Nephron (organoid): ENCODE data around the gene MYT1.

ENCODE experiments used
- H3K27ac Mint-ChIP-seq, 3 experiments: 2 replicates each; pipeline ENCODE4 v1.8.0; 2020; ENCODE audit warnings: mixed read lengths in 3 of 3, mild to moderate bottlenecking in 2 of 3, moderate library complexity in 1 of 3
- H3K27me3 Mint-ChIP-seq: 2 replicates; pipeline ENCODE4 v1.8.0; 2021; ENCODE audit warnings: low read depth, mild to moderate bottlenecking, moderate library complexity, mixed read lengths
- H3K36me3 Mint-ChIP-seq: 2 replicates; pipeline ENCODE4 v1.8.0; 2020; ENCODE audit warnings: low read depth, mixed read lengths
- H3K4me1 Mint-ChIP-seq: 2 replicates; pipeline ENCODE4 v1.8.0; 2020; ENCODE audit warnings: mixed read lengths
- H3K4me3 Mint-ChIP-seq, 3 experiments: 2 replicates each; pipeline ENCODE4 v1.8.0; 2020; ENCODE audit warnings: mild to moderate bottlenecking in 3 of 3, mixed read lengths in 3 of 3, moderate library complexity in 2 of 3
- H3K9me3 Mint-ChIP-seq: 2 replicates; pipeline ENCODE4 v1.8.0; 2020; ENCODE audit warnings: mixed read lengths
- TF ChIP-seq, protein P1 (sequence below), 3 experiments: fragments of 200-600 bp; sonication (generic); IDR thresholded peaks; one replicate each; pipeline ENCODE4 v1.5.0; 2021; ENCODE audit warnings: antibody characterized with exemption in 3 of 3; ENCODE audit not compliant: unreplicated experiment in 3 of 3

MYT1 gene

DNA sequence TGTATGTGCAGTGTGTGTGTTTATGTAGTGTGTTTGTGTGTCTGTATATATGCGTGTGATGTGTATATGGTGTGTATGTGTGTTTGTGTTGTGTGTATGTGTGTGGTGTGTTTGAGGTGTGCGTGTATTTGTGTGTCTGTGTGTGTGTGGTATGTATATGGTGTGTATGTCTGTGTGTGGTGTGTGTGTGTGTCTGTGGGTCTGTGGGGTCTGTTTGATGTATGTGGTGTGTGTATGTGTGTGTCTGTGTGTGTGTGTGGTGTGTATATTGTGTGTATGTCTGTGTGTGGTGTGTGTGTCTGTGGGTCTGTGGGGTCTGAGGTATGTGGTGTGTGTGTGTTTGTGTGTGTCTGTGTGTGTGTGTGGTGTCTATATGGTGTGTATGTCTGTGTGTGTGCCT lies 10.8 kb upstream of the MYT1 start:
- Mint-ChIP-seq H3K4me3 (no peak overlapping the region), H3K9me3 (no peaks in the 10 kb centered on the region), H3K27ac (no peak overlapping the region), H3K36me3 (no peaks in the 10 kb centered on the region), H3K4me1 (no peaks in the 10 kb centered on the region), H3K27me3 (peaks cover 19% of the 10 kb centered on the region)
- TF ChIP-seq, protein P1, sequence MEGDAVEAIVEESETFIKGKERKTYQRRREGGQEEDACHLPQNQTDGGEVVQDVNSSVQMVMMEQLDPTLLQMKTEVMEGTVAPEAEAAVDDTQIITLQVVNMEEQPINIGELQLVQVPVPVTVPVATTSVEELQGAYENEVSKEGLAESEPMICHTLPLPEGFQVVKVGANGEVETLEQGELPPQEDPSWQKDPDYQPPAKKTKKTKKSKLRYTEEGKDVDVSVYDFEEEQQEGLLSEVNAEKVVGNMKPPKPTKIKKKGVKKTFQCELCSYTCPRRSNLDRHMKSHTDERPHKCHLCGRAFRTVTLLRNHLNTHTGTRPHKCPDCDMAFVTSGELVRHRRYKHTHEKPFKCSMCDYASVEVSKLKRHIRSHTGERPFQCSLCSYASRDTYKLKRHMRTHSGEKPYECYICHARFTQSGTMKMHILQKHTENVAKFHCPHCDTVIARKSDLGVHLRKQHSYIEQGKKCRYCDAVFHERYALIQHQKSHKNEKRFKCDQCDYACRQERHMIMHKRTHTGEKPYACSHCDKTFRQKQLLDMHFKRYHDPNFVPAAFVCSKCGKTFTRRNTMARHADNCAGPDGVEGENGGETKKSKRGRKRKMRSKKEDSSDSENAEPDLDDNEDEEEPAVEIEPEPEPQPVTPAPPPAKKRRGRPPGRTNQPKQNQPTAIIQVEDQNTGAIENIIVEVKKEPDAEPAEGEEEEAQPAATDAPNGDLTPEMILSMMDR (IDR thresholded peaks at IDR 0.05; ENCODE audit: unreplicated experiment in 3 of 3): no peak

DNA sequence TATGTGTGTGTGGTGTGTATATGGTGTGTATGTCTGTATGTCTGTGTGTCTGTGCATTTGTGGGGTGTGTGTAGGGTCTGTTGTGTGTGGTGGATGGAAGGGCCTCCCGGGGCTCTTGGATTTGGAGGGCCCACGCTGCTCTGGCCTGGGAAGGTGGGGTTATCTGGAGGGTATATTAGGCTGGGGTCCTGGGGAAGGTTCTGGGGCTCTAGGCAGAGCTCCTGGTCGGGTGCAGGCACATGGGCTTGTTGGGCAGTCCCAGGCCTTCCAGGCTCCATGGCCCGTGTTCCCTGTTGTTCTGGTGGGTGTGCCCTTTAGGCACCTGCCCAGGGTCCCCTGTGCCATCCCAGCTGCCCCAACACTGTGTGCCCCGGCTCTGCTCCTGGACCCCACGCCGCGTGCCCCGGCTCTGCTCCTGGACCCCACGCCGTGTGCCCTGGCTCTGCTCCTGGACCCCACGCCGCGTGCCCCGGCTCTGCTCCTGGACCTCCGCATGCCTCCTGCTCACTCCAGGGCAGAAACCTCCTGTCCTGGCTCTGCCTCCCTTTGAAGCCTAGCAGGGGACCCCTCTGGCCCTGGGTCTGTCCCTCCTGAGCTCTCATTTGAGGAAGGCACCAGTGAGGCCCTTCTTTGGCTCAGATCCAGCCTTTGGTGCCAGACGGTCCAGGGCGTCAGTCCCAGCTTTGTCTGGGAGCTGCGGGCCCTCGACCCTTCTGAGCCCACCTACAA lies 10.2 kb upstream of the MYT1 start:
- Mint-ChIP-seq H3K9me3 (no peaks in the 10 kb centered on the region), H3K36me3 (no peaks in the 10 kb centered on the region), H3K27me3 (peaks cover 22% of the 10 kb centered on the region), H3K4me3 (no peak overlapping the region), H3K4me1 (no peaks in the 10 kb centered on the region), H3K27ac (no peak overlapping the region)
- TF ChIP-seq, protein P1 (IDR thresholded peaks at IDR 0.05; ENCODE audit: unreplicated experiment in 3 of 3): no peak

DNA sequence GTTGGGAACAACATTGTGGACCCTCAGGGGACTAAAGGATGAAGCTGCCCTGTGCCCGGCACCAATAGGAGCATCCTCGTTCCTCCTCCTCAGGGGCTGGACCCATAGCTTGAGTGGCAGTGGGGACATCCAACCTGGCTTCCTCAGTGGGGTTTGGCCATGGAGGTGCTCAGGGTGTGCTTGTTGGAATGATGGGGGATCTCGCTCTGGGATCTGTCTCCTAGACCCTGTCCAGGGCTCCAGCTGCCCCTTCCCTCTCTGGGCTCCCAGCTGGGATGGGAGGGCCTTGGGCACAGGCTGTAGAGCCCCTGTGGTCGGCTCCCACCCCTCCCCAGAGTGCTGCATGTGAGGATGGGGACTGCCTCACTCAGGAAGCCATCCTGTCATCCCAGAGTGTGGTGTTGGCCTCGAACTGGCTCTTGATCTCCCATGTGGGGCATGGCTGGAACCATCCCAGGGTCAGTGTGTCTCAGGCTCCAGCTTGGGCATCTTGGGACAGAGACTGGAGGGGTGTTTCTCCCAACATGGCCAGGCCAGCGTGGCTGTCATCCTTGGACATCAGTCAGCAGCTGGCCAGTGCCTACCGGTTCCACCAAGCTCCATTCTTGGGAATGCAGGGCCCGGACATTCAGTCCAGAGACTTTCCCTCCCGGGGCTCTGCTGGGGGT lies 9.5 kb upstream of the MYT1 start:
- peaks cover 29% of the 10 kb centered on the region for H3K27me3 Mint-ChIP-seq
- TF ChIP-seq, protein P1 (IDR thresholded peaks at IDR 0.05; ENCODE audit: unreplicated experiment in 3 of 3): no peak
- no peaks in the 10 kb centered on the region for H3K4me1 Mint-ChIP-seq
- H3K36me3 Mint-ChIP-seq: no peaks in the 10 kb centered on the region
- H3K4me3 Mint-ChIP-seq: no peak overlapping the region
- no peak overlapping the region for H3K27ac Mint-ChIP-seq
- no peaks in the 10 kb centered on the region for H3K9me3 Mint-ChIP-seq

GRCh38 chr20:64155258-64156135 lies 8.8 kb upstream of the MYT1 start:
- H3K9me3 Mint-ChIP-seq: no peaks in the 10 kb centered on the region
- peaks cover 37% of the 10 kb centered on the region for H3K27me3 Mint-ChIP-seq
- no peaks in the 10 kb centered on the region for H3K36me3 Mint-ChIP-seq
- no peak overlapping the region for H3K4me3 Mint-ChIP-seq
- H3K4me1 Mint-ChIP-seq: no peaks in the 10 kb centered on the region
- no peak overlapping the region for H3K27ac Mint-ChIP-seq
- TF ChIP-seq, protein P1 (IDR thresholded peaks at IDR 0.05; ENCODE audit: unreplicated experiment in 3 of 3): no peak

GRCh38 chr20:64156136-64156885 lies 7.9 kb upstream of the MYT1 start:
- Mint-ChIP-seq H3K4me3 (no peak overlapping the region), H3K27me3 (peaks cover 45% of the 10 kb centered on the region), H3K9me3 (no peaks in the 10 kb centered on the region), H3K27ac (no peak overlapping the region), H3K4me1 (peaks cover under 1% of the 10 kb centered on the region), H3K36me3 (no peaks in the 10 kb centered on the region)
- TF ChIP-seq, protein P1 (IDR thresholded peaks at IDR 0.05; ENCODE audit: unreplicated experiment in 3 of 3): no peak
